IPS-18c (cell line): ENCODE data around the gene HAUS2.

ENCODE experiments used
- H3K4me3 ChIP-seq: 2 replicates; pipeline ENCODE4 v1.7.0; 2013; ENCODE audit warnings: low read depth, mild to moderate bottlenecking, low read length, moderate library complexity; ENCODE audit not compliant: insufficient read depth
- H3K9me3 ChIP-seq: one replicate; pipeline ENCODE4 v1.6.1; 2013; ENCODE audit warnings: mild to moderate bottlenecking, low read length, moderate library complexity; ENCODE audit not compliant: control insufficient read depth, insufficient read depth

HAUS2 gene

DNA sequence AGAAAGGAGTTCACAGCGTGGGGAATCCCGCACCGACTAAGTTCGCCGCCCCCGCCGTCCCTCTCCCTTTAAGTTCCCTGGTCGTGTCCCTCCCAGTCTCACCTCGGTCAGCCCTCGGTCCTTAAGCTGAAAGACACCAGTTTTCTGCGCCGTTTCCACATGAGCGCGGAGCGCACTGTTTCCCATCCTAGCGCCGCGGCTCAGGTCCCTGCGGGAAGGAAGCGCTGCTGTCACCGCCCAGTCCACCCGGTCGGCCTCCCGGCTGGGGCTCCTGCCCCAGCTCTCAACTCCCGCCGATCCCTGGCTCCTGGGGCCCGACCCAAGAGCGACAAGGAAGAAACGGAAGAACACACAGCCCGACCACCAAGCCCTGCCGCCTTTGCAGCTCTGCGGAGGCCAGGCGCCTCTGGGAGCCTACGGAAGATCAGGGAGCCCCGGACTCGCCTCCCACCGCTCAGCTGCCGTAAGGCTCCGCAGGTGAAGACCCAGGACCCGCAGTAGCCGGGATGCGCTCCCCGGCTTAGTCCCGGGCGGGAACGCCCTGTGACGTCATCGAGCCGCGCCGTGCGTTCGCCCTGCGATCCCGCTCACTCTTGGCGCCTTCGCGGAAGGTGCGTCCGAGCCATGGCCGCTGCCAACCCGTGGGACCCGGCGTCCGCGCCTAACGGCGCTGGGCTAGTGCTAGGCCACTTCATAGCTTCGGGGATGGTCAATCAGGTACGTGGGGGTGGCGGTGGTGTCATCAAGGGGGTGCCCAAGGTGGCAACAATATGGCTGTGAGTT lies at the start of gene HAUS2, which contains the start of gene LRRC57:
Gene HAUS2, plus strand, starts transcription at position 590 of the 783 bp plus-strand sequence. Its CDS starts 35 bp downstream, at position 625.
Gene LRRC57, minus strand, starts transcription at position 545 of the 783 bp plus-strand sequence. Its CDS starts 359 bp downstream, at position 186.
- peak within 1 kb of the TSS; percentile 95 for H3K4me3 ChIP-seq
- H3K9me3 ChIP-seq = peaks cover 3% of the 10 kb centered on the region

GRCh38 chr15:42499858-42500609 lies 48.6 kb upstream of the HAUS2 start:
- H3K9me3 ChIP-seq = peaks cover 2% of the 10 kb centered on the region
- H3K4me3 ChIP-seq = no peak overlapping the region

DNA sequence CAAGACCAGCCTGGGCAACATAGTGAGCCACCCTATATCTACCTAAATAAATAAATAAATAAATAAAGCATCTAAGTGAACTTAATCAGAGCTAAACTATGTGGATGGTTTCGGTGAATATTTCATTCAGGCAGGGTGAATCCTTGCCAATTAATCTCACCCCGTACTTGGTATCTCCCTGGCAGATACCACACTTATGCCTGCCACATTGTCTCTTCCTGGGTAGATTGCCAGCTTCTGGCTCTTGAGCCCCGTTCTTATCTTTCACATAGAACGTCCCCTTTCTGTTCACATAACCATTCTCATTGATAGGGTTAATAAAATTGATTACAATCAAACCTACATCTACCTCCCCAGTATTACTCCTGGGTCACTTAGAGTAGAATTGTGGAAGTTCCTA lies 46.2 kb upstream of the HAUS2 start:
- Histone ChIP-seq H3K9me3 (peaks cover 2% of the 10 kb centered on the region), H3K4me3 (no peak overlapping the region)

- peaks cover 2% of the 10 kb centered on the region for H3K9me3 ChIP-seq
- H3K4me3 ChIP-seq = no peak overlapping the region
Measured at GRCh38 chr15:42503825-42504224, 44.8 kb upstream of the HAUS2 start.

GRCh38 chr15:42504631-42505030 lies 44.0 kb upstream of the HAUS2 start:
- peaks cover 2% of the 10 kb centered on the region for H3K9me3 ChIP-seq
- no peak overlapping the region for H3K4me3 ChIP-seq

GRCh38 chr15:42507514-42507913 lies 41.1 kb upstream of the HAUS2 start:
- Histone ChIP-seq H3K9me3 (peaks cover 2% of the 10 kb centered on the region), H3K4me3 (no peak overlapping the region)

- no peak overlapping the region for H3K4me3 ChIP-seq
- H3K9me3 ChIP-seq = peaks cover 2% of the 10 kb centered on the region
Measured at GRCh38 chr15:42508263-42508690, 40.4 kb upstream of the HAUS2 start.

DNA sequence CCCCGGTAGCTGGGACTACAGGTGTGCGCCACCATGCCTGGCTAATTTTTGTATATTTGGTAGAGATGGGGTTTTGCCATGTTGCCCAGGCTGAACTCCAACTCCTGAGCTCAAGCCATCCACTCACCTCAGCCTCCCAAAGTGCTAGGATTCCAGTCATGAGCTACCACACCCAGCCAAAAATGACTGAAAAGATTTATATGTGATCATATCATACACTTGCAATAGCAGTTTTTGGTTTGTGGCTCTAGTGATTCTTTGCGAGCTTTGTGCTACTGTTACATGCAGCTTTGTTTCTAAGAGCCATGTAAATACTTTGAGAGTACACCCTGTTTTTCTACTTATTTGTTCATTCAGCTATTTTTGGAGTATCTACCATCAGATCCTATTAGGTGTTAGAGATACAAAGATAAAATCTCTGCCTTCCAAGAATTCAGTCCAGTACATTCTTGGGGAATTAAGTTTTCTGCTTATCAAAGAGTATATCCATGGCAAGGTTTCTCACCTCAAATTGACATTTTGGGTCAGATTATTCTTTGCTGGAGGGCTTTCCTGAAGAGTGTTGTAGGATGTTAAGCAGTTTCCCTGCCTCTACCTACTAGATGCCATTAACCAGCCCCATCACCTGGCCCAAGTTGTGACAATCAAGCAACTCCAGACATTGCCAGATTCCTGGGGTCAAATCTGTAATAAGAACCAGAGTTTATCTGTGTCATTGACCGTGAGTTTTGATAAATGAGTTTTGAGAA lies 38.2 kb upstream of the HAUS2 start:
- Histone ChIP-seq H3K9me3 (peaks cover 2% of the 10 kb centered on the region), H3K4me3 (no peak overlapping the region)

GRCh38 chr15:42511007-42511391 lies 37.6 kb upstream of the HAUS2 start:
- Histone ChIP-seq H3K4me3 (no peak overlapping the region), H3K9me3 (peaks cover 2% of the 10 kb centered on the region)

- H3K9me3 ChIP-seq = no peaks in the 10 kb centered on the region
- H3K4me3 ChIP-seq = no peak overlapping the region
Measured at GRCh38 chr15:42523331-42523730, 25.3 kb upstream of the HAUS2 start.

GRCh38 chr15:42528970-42529369 lies 19.7 kb upstream of the HAUS2 start:
- Histone ChIP-seq H3K4me3 (no peak overlapping the region), H3K9me3 (no peaks in the 10 kb centered on the region)

DNA sequence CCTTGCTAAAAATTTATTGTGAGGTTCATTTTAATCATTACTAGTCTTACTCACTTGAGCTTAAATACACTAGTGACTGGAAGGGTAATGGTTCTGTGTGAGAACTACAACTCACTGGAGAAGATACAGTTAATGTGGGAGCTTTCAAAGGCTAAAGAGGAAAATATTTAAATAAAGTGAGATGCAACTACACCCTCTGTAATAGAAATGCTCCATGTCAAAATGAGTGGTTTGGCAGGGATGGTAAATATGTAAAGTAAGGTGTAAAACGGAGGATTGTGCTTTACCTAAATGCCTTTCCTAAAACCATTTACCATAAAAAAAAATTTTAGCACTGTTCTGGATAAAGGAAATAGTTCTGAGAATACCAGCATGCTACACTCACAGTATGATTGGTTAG lies 15.4 kb upstream of the HAUS2 start:
- no peak overlapping the region for H3K4me3 ChIP-seq
- no peaks in the 10 kb centered on the region for H3K9me3 ChIP-seq

GRCh38 chr15:42544853-42545629 lies 3.6 kb upstream of the HAUS2 start:
- no peak overlapping the region for H3K4me3 ChIP-seq
- H3K9me3 ChIP-seq = peaks cover 3% of the 10 kb centered on the region

DNA sequence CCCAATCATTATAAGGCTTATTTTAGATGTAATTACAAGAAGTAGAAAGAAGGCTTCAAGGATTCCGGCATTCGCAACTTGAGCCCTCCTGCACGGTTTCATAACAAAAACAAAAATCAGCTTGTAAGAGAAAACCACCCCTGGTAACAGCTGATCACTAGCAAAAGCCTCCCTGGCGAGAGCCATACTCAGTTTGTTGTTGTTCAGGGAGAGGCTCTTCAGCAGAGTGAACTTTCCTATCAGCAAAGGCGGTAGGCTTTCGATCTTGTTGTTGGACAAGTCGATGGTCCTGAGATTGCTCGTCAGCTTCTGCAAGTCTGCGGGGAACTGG lies 755 bp upstream of the HAUS2 start:
- Histone ChIP-seq H3K4me3 (peak overlapping the region; percentile 95), H3K9me3 (peaks cover 3% of the 10 kb centered on the region)

- Histone ChIP-seq H3K9me3 (peaks cover 3% of the 10 kb centered on the region), H3K4me3 (peak overlapping the region; percentile 95)
Measured at GRCh38 chr15:42549032-42549491, 424 bp downstream of the HAUS2 start.

DNA sequence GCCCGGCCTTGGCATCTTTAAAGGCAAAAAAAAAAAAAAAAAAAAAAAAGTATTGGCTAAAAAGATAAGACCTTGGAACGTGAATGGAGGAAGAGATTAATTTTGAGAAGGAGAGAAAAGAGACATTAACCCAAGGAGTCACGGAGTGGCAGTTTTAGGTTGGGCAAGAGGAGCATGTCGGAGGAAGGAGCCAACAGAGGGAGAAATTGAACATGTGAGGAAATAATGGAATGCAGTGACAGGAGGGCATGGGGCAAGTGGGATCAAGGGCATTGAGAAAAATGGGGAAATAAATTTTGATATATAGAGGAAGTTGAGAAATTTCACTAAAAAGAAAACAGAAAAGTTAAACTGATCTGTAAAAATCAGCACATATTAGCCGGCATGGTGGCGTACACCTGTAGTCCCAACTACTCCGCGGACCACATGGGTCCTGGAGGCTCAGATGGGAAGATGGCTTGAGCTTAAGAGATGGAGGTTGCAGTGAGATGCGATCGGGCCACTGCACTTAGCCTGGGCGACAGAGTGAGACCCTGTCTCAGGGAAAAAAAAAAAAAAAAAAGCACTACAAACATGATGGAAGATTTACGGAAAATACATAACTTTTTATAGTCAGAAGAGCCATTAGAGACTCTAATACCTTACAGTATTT lies 1.2 kb downstream of the HAUS2 start:
- peaks cover 3% of the 10 kb centered on the region for H3K9me3 ChIP-seq
- H3K4me3 ChIP-seq = peak overlapping the region; percentile 95; the same call in 1 of the 2 replicates
